GM12865 (cell line): ENCODE results near the gene DNAJC5.
"Not testable (repeated sequence)": the region's sequence is repeated elsewhere in the genome, so short reads cannot be mapped to it uniquely, and the experiment has no call there.

Source experiments
- DNase-seq: peaks from one replicate; pipeline ENCODE4 v3.0.0; 2010; ENCODE audit warnings: low read depth
- H3K4me3 ChIP-seq: 2 replicates; pipeline ENCODE4 v1.5.1; 2011; ENCODE audit warnings: mild to moderate bottlenecking, low read depth, low read length, control low read depth
- CTCF ChIP-seq: IDR thresholded peaks from 2 replicates; pipeline ENCODE4 v1.5.1; 2011; ENCODE audit warnings: low read length, control low read depth, low read depth, inconsistent platforms; ENCODE audit not compliant: insufficient read depth; ENCODE audit errors: missing control alignments

The DNAJC5 gene

GRCh38 chr20:63974402-63975200 lies 79.7 kb downstream of the DNAJC5 start:
- peak; percentile 2 for DNase-seq
- no peak for TF ChIP-seq CTCF
- no peak overlapping the region for H3K4me3 ChIP-seq

GRCh38 chr20:63976511-63976910 lies 81.6 kb downstream of the DNAJC5 start:
- DNase-seq, H3K4me3 ChIP-seq: not testable (repeated sequence)

- TF ChIP-seq CTCF = no peak
- DNase-seq = no peak
- no peak overlapping the region for H3K4me3 ChIP-seq
Observed at GRCh38 chr20:63976980-63977738, 82.2 kb downstream of the DNAJC5 start.

GRCh38 chr20:63977739-63978276 lies 82.9 kb downstream of the DNAJC5 start:
- no peak for TF ChIP-seq CTCF
- H3K4me3 ChIP-seq = peak overlapping the region; percentile 81
- DNase-seq = no peak

- peak; percentile 89 for DNase-seq
- TF ChIP-seq CTCF = no peak
- peak overlapping the region; percentile 81 for H3K4me3 ChIP-seq
Observed at GRCh38 chr20:63978319-63979228, 83.6 kb downstream of the DNAJC5 start.

GRCh38 chr20:63979229-63979556 lies 84.3 kb downstream of the DNAJC5 start:
- H3K4me3 ChIP-seq = peak overlapping the region; percentile 81
- DNase-seq = no peak
- TF ChIP-seq CTCF = no peak
